Esophagus squamous epithelium (tissue), 5 donors: ENCODE measurements around the gene CIRBP. TPM values are rescaled to one million over a fixed set of nuclear protein-coding genes. Genes with fewer than 3 reads are reported as not detected.

Experiments
- DNase-seq: peaks from one replicate; lab custom pipeline; 2025; lab: John Stamatoyannopoulos, UW
- H3K27ac ChIP-seq, 4 donors: fragments of 200-600 bp; sonication (generic); one replicate each; pipeline ENCODE4 v1.5.1; 2016 to 2019; ENCODE audit warnings: mild to moderate bottlenecking in 1 of 4
- H3K27me3 ChIP-seq, 4 donors: fragments of 200-600 bp; sonication (generic); 1 replicate in 3 of 4; 2 replicates in 1 of 4; pipeline versions ENCODE4 v1.5.1 to v1.6.0; 2017 to 2021; ENCODE audit warnings: antibody characterized with exemption in 1 of 4
- H3K36me3 ChIP-seq, 3 donors: fragments of 200-600 bp; sonication (generic); one replicate each; pipeline ENCODE4 v1.5.1; 2016 to 2019
- H3K4me1 ChIP-seq, 3 donors: fragments of 200-600 bp; sonication (generic); one replicate each; pipeline ENCODE4 v1.5.1; 2017 to 2019
- H3K4me3 ChIP-seq, 4 donors: fragments of 200-600 bp; sonication (generic); 1 replicate in 3 of 4; 2 replicates in 1 of 4; pipeline ENCODE4 v1.5.1; 2016 to 2019; ENCODE audit warnings: mild to moderate bottlenecking in 2 of 4, moderate library complexity in 1 of 4
- H3K9me3 ChIP-seq, 3 donors: fragments of 200-600 bp; sonication (generic); one replicate each; pipeline ENCODE4 v1.5.1; 2016 to 2019
- POLR2A ChIP-seq, 4 donors: fragments of 450-650 bp; IDR thresholded peaks; one replicate each; pipeline ENCODE4 v1.6.1; 2017; ENCODE audit warnings: antibody characterized with exemption in 4 of 4, mild to moderate bottlenecking in 4 of 4, moderate library complexity in 3 of 4
- WGBS, 2 donors: methylation state at CpG; one replicate each; pipeline ENCODE4 v1.1.5; 2018; 5-methylcytosine and 5-hydroxymethylcytosine counted together
- intact Hi-C: fragments of 100-400 bp; cut with DNase I; formaldehyde crosslinking; loops from one replicate; pipeline ENCODE4 v1.15.0; 2022
- total RNA-seq, 4 donors: library from RNA; depleted of rRNA; stranded (reverse); fragments of >200 nt; gene quantifications; one replicate each; pipeline ENCODE4 v1.1.0, GENCODE V29; 2016
- TF ChIP-seq, protein P1 (sequence below), 6 experiments: fragments of 450-650 bp in 4 of 6; fragments of 200-600 bp in 2 of 6; sonication (generic) in 2 of 6; IDR thresholded peaks; one replicate each; pipeline ENCODE4 v1.5.1; 2016 to 2019; ENCODE audit warnings: antibody characterized with exemption in 6 of 6, mild to moderate bottlenecking in 4 of 6, moderate library complexity in 4 of 6
- donor health status: DM: yes; HTN: yes; CAD: no.

The CIRBP gene
- total RNA-seq, 4 donors from 2014 or later, result 116 to 415 (median 238) TPM

DNA sequence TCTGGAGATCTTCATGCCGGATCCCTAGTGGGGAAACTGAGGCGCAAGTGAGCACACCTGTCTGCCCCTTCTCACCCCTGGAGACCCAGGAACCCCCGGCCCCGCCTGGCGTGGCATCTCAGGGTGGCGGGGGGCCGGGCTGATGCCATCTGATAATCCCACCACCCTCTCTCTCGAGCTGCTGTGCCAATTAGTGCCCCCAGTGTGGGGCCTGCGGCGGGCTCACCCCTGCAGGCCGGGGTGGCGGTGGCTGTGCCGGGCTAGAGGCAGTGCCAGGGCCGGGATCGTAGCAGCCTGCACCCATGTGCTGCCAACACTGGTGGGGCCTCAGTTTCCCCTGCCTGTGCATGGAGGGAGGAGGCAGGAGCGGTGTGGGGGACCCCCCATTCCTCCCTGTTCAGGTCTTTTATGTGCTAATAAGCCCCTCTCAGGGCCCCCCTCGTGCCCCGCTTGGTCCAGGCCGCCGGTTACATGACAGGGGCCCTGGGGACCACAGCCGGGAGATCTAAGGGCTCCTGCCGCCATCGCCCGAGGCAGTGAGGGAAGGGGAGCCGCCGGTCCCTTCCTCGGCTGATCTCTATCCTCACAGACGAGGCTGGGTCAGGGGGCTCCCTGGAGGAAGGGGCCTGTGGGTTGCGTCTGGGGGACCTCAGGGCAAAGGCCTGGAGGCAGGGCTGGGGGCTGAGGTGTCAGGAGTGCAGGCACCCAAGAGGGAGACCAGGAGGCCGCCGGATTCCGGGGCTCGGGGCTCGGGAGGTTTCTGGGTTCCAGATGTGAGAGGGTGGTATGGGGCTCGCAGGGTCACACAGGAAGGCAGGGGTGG, 24.9 kb downstream of the CIRBP start:
- no peak overlapping the region for H3K4me3 ChIP-seq
- H3K4me1 ChIP-seq, result peaks cover 0 to 17% (median 7%) of the 10 kb centered on the region in 3 donors
- H3K36me3 ChIP-seq, result no peaks in the 10 kb centered on the region
- H3K27me3 ChIP-seq, result peaks cover 0 to 91% (median 12%) of the 10 kb centered on the region in 4 donors
- intact Hi-C loops, result no loop called here
- no peak overlapping the region for H3K27ac ChIP-seq
- TF ChIP-seq, protein P1, sequence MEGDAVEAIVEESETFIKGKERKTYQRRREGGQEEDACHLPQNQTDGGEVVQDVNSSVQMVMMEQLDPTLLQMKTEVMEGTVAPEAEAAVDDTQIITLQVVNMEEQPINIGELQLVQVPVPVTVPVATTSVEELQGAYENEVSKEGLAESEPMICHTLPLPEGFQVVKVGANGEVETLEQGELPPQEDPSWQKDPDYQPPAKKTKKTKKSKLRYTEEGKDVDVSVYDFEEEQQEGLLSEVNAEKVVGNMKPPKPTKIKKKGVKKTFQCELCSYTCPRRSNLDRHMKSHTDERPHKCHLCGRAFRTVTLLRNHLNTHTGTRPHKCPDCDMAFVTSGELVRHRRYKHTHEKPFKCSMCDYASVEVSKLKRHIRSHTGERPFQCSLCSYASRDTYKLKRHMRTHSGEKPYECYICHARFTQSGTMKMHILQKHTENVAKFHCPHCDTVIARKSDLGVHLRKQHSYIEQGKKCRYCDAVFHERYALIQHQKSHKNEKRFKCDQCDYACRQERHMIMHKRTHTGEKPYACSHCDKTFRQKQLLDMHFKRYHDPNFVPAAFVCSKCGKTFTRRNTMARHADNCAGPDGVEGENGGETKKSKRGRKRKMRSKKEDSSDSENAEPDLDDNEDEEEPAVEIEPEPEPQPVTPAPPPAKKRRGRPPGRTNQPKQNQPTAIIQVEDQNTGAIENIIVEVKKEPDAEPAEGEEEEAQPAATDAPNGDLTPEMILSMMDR (IDR thresholded peaks at IDR 0.05), result no peak
- TF ChIP-seq POLR2A (IDR thresholded peaks at IDR 0.05), result no peak
- DNase-seq, result no peak
- WGBS, 2 donors, result 76% methylated on average over 10 of the region's 35 CpGs; no CpG with 5 or more reads in 1 of the 2 donors
- no peaks in the 10 kb centered on the region for H3K9me3 ChIP-seq

DNA sequence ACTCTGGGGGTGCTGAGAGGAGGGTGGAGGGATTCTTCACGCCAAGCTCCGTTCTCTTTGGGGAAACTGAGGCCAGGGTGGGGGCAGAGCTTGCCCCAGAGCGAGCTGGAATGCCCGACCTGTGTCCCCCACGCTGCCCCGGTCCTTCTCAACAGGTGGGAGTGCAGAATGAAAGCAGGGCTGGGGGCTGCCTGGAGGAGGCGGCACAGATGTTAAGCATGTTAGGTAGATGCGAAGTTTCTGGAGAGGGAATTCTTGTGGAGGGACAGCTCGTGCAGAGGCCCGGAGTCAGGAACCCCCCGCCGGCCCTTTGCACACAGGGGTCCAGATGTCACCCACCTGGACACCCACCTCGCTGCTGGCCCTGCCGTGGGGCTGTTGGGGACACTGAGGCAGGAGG, 25.6 kb downstream of the CIRBP start:
- H3K27me3 ChIP-seq, result peaks cover 0 to 86% (median 12%) of the 10 kb centered on the region in 4 donors
- WGBS, 2 donors, result 61 to 85% methylated on average over 4 to 12 of the region's 14 CpGs

DNA sequence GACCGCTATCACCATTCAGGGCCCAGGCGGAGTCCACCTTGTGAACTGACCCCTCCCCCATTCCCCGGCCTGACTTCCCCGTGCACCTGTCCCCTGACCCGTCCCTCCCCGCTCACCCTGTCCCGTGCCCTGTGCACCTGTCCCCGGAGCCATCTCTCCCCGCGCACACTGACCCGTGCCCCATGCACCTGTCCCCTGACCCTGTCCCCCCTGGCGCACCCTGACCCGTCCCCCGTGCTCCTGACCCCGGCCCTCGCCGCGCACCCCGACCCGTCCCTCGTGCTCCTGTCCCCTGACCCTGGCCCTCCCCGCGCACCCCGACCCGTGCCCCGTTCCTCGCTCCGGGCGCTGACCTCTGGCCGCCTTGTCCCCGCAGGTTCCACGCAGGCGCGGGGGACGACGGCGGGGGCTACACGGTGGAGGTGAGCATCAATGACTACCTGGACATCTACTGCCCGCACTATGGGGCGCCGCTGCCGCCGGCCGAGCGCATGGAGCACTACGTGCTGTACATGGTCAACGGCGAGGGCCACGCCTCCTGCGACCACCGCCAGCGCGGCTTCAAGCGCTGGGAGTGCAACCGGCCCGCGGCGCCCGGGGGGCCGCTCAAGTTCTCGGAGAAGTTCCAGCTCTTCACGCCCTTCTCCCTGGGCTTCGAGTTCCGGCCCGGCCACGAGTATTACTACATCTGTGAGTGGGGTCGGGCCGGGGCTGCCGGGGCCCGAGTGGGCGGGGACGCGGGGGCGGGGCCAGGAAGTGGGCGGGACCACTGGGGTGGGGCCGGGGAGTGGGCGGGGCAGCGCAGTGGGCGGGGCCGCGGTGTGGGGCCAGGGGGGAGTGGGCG, 26.3 kb downstream of the CIRBP start:
- Histone ChIP-seq H3K27ac (no peak overlapping the region), H3K9me3 (no peaks in the 10 kb centered on the region), H3K36me3 (no peaks in the 10 kb centered on the region), H3K4me1 (peaks cover 0 to 17% (median 7%) of the 10 kb centered on the region in 3 donors), H3K27me3 (peaks cover 0 to 82% (median 10%) of the 10 kb centered on the region in 4 donors), H3K4me3 (peak overlapping the region in 2 of 4 donors; percentile 16 to 40)
- 33% methylated on average over 12 of the region's 82 CpGs; no CpG with 5 or more reads in 1 of the 2 donors for WGBS, 2 donors
- intact Hi-C loops, result no loop called here
- no peak for TF ChIP-seq POLR2A (IDR thresholded peaks at IDR 0.05)
- TF ChIP-seq, protein P1 (IDR thresholded peaks at IDR 0.05), result no peak
- DNase-seq, result no peak

More for the DNA sequence above, 25.6 kb downstream of the CIRBP start:
- Histone ChIP-seq H3K9me3 (no peaks in the 10 kb centered on the region), H3K27ac (no peak overlapping the region), H3K4me1 (peaks cover 0 to 17% (median 7%) of the 10 kb centered on the region in 3 donors), H3K36me3 (no peaks in the 10 kb centered on the region), H3K4me3 (no peak overlapping the region)
- TF ChIP-seq, protein P1 (IDR thresholded peaks at IDR 0.05), result no peak
- no peak for TF ChIP-seq POLR2A (IDR thresholded peaks at IDR 0.05)
- DNase-seq, result no peak
- intact Hi-C loops, result no loop called here

DNA sequence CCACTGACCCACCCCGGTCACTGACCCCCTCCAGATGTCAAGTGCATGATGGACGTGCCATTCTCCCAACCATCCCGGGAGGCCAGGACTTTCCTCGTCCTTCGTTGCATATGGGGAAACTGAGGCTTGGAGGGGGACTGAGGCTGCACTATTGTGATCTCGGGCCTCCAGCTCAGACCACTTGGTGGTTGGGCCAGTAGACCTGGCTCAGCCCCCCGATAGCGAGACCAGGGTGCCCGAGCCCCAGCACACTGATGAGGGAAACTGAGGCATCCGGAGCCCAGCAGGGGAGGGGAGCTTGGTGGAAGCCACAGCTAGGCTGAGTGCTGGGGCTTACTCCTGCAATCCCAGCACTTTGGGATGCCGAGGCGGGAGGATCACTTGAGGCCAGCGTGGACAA, 26.9 kb downstream of the CIRBP start:
- Histone ChIP-seq H3K9me3 (no peaks in the 10 kb centered on the region), H3K27me3 (peaks cover 0 to 76% (median 9%) of the 10 kb centered on the region in 4 donors), H3K36me3 (no peaks in the 10 kb centered on the region), H3K27ac (no peak overlapping the region), H3K4me1 (peaks cover 0 to 17% (median 7%) of the 10 kb centered on the region in 3 donors), H3K4me3 (no peak overlapping the region)
- no peak for DNase-seq
- 81% methylated on average over 9 of the region's 13 CpGs; no CpG with 5 or more reads in 1 of the 2 donors for WGBS, 2 donors
- TF ChIP-seq, protein P1 (IDR thresholded peaks at IDR 0.05), result no peak
- TF ChIP-seq POLR2A (IDR thresholded peaks at IDR 0.05), result no peak
- intact Hi-C loops, result no loop called here
